ENCODE data around the gene C4orf33.
A peak's percentile ranks its signal among the peaks of the same experiment; 100 is the strongest.
"Not testable (repeated sequence)": the region's sequence is repeated elsewhere in the genome, so short reads cannot be mapped to it uniquely, and the experiment has no call there.

The C4orf33 gene

GRCh38 chr4:129095811-129096454, at the start of gene C4orf33:
C4orf33 (plus strand) TSS chr4:129096152; CDS start chr4:129102611, 6,459 bp downstream.
- DNase-seq (ENCODE audit: low read depth, low spot score): peak; percentile 59

- DNase-seq (ENCODE audit: low read depth, low spot score): no peak
Observed at GRCh38 chr4:129059028-129059427, 36.9 kb upstream of the C4orf33 start.

GRCh38 chr4:129062580-129062979, 33.4 kb upstream of the C4orf33 start:
- DNase-seq (ENCODE audit: low read depth, low spot score): no peak

- no peak for DNase-seq (ENCODE audit: low read depth, low spot score)
Observed at GRCh38 chr4:129063640-129064039, 32.3 kb upstream of the C4orf33 start.

GRCh38 chr4:129064717-129065116, 31.2 kb upstream of the C4orf33 start:
- DNase-seq (ENCODE audit: low read depth, low spot score): no peak

GRCh38 chr4:129069537-129069936, 26.4 kb upstream of the C4orf33 start:
- DNase-seq (ENCODE audit: low read depth, low spot score): not testable (repeated sequence)

GRCh38 chr4:129077326-129077725, 18.6 kb upstream of the C4orf33 start:
- DNase-seq (ENCODE audit: low read depth, low spot score): no peak

GRCh38 chr4:129080129-129080528, 15.8 kb upstream of the C4orf33 start:
- DNase-seq (ENCODE audit: low read depth, low spot score): no peak

- DNase-seq (ENCODE audit: low read depth, low spot score): no peak
Observed at GRCh38 chr4:129082302-129082701, 13.7 kb upstream of the C4orf33 start.

GRCh38 chr4:129085472-129085871, 10.5 kb upstream of the C4orf33 start:
- no peak for DNase-seq (ENCODE audit: low read depth, low spot score)

GRCh38 chr4:129087516-129087915, 8.4 kb upstream of the C4orf33 start:
- no peak for DNase-seq (ENCODE audit: low read depth, low spot score)

GRCh38 chr4:129092631-129093190, 3.2 kb upstream of the C4orf33 start:
- DNase-seq (ENCODE audit: low read depth, low spot score): no peak

- DNase-seq (ENCODE audit: low read depth, low spot score): peak; percentile 87
Observed at GRCh38 chr4:129093191-129093920, 2.6 kb upstream of the C4orf33 start, which contains the start of gene SCLT1. SCLT1 (minus strand) TSS chr4:129093539; CDS start chr4:129093103, 436 bp downstream.

GRCh38 chr4:129094347-129094746, 1.6 kb upstream of the C4orf33 start:
- DNase-seq (ENCODE audit: low read depth, low spot score): no peak

GRCh38 chr4:129098531-129099001, 2.6 kb downstream of the C4orf33 start:
- DNase-seq (ENCODE audit: low read depth, low spot score): no peak

GRCh38 chr4:129109965-129110824, 14.2 kb downstream of the C4orf33 start:
- no peak for DNase-seq (ENCODE audit: low read depth, low spot score)

- DNase-seq (ENCODE audit: low read depth, low spot score): no peak
Observed at GRCh38 chr4:129110931-129111330, 15.0 kb downstream of the C4orf33 start.

- no peak for DNase-seq (ENCODE audit: low read depth, low spot score)
Observed at GRCh38 chr4:129111919-129112318, 16.0 kb downstream of the C4orf33 start.

- DNase-seq (ENCODE audit: low read depth, low spot score): no peak
Observed at GRCh38 chr4:129113434-129113833, 17.5 kb downstream of the C4orf33 start.

- no peak for DNase-seq (ENCODE audit: low read depth, low spot score)
Observed at GRCh38 chr4:129113919-129114318, 18.0 kb downstream of the C4orf33 start.

GRCh38 chr4:129117705-129118104, 21.8 kb downstream of the C4orf33 start:
- no peak for DNase-seq (ENCODE audit: low read depth, low spot score)

GRCh38 chr4:129126614-129127013, 30.7 kb downstream of the C4orf33 start:
- DNase-seq (ENCODE audit: low read depth, low spot score): not testable (repeated sequence)

Measured in activated naive CD8-positive, alpha-beta T cell treated with anti-CD3 and anti-CD28 coated beads, Interleukin-2, amount 50 U/mL, for 16 hours (primary cell).